GM12891 (cell line): Measurements from ENCODE around the gene TMED10.

ENCODE experiments used
- POLR2A ChIP-seq: IDR thresholded peaks from 2 replicates; pipeline ENCODE4 v1.6.1; 2011; ENCODE audit warnings: low read depth, low read length, control low read depth
- POLR2AphosphoS5 ChIP-seq: IDR thresholded peaks from 2 replicates; pipeline ENCODE4 v1.6.1; 2011; ENCODE audit warnings: low read depth, low read length, control low read depth
- SPI1 ChIP-seq: IDR thresholded peaks from 2 replicates; pipeline ENCODE4 v1.6.1; 2011; ENCODE audit warnings: low read depth, low read length, control low read depth
- TAF1 ChIP-seq: IDR thresholded peaks from 2 replicates; pipeline ENCODE4 v1.6.1; 2011; ENCODE audit warnings: low read depth, low read length, control low read depth

DNA sequence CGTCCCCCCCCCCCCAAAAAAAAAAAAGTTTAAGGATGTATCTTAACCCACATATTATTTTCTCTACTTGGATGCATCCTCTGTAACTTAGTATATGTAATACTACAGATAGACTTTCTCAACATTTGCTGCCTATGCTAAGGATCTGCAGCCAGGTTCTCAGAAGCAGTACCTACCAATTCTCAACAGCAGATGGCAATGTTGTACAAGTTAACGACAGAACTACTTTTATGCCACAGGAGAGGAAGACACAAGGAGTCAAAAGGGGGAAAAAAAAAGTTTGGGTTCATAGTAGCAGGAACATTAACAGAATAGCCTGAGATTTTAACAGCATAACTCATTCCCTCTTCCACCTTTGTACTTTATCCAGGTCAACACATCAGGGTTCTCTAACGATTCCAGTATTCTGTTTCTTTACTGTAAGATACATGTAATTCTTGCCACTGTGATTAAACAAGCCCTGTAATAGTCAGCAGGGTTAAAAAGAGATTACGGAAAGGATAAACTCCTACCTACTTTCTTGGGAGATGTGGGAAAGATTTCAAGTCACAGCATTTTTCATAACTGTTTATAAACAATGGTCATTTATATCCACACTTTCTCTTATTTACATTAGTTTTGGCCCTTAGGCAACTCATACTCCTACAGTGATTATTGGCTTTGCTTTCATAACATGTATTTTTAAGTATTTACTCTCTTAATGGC lies 43.9 kb downstream of the TMED10 start:
- no peak for TF ChIP-seq POLR2AphosphoS5
- no peak for TF ChIP-seq POLR2A
- TF ChIP-seq TAF1, result no peak
- no peak; the same call in 1 of the 2 replicates for TF ChIP-seq SPI1
